ENCODE results near the gene GLE1. TPM values are rescaled to one million over a fixed set of nuclear protein-coding genes. Genes with fewer than 3 reads are reported as not detected.
"Not testable (repeated sequence)": the region's sequence is repeated elsewhere in the genome, so short reads cannot be mapped to it uniquely, and the experiment has no call there.

The GLE1 gene
- total RNA-seq, 4 donors from 2014 or later: 27.0 to 55.3 (median 28.3) TPM

DNA sequence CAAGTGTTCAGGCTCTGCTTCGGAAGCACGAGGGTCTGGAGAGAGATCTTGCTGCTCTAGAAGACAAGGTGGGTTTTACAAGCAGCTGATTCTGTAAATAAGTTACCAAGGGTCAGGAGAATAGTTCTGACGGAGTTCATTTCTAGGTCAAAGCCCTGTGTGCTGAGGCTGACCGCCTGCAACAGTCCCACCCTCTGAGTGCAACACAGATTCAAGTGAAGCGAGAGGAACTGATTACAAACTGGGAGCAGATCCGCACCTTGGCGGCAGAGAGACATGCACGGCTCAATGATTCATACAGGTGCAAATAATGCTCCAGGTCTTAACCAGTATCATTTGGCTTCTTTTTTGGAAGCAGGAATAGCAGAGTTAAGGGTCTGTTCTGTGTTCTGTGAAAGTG, 72.7 kb downstream of the GLE1 start:
- no peaks in the 10 kb centered on the region for H3K4me1 ChIP-seq
- H3K36me3 ChIP-seq: peaks cover 0 to 97% (median 2%) of the 10 kb centered on the region in 3 donors
- no peak overlapping the region for H3K4me3 ChIP-seq
- H3K9me3 ChIP-seq: no peaks in the 10 kb centered on the region
- no peaks in the 10 kb centered on the region for H3K27me3 ChIP-seq
- no peak for DNase-seq
- no peak overlapping the region for H3K27ac ChIP-seq
- TF ChIP-seq, protein P1, sequence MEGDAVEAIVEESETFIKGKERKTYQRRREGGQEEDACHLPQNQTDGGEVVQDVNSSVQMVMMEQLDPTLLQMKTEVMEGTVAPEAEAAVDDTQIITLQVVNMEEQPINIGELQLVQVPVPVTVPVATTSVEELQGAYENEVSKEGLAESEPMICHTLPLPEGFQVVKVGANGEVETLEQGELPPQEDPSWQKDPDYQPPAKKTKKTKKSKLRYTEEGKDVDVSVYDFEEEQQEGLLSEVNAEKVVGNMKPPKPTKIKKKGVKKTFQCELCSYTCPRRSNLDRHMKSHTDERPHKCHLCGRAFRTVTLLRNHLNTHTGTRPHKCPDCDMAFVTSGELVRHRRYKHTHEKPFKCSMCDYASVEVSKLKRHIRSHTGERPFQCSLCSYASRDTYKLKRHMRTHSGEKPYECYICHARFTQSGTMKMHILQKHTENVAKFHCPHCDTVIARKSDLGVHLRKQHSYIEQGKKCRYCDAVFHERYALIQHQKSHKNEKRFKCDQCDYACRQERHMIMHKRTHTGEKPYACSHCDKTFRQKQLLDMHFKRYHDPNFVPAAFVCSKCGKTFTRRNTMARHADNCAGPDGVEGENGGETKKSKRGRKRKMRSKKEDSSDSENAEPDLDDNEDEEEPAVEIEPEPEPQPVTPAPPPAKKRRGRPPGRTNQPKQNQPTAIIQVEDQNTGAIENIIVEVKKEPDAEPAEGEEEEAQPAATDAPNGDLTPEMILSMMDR (IDR thresholded peaks at IDR 0.05): no peak
- no peak for TF ChIP-seq POLR2A (IDR thresholded peaks at IDR 0.05)

DNA sequence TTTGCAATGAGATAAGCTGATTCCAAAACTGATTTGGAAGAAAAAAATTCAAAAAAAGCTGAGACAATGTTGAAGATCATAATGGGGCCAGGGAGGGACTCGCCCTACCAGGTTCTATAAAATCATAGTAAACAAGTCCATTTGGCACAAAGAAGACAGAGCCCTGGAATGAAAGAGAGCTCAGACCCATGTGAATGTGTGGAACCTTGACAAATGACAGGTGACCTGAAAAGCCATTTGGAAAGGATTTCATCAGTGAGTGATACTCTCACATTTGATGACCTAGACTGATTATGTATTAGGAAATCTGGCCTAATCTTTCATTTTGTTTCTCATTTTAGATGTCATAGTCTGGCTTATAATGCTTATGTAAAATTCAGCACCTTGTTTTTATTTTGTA, 74.7 kb downstream of the GLE1 start:
- H3K9me3 ChIP-seq: no peaks in the 10 kb centered on the region
- no peak overlapping the region for H3K4me3 ChIP-seq
- no peaks in the 10 kb centered on the region for H3K27me3 ChIP-seq
- H3K27ac ChIP-seq: no peak overlapping the region
- H3K36me3 ChIP-seq: peaks cover 0 to 100% (median 8%) of the 10 kb centered on the region in 3 donors
- TF ChIP-seq, protein P1 (IDR thresholded peaks at IDR 0.05): no peak
- no peak for TF ChIP-seq POLR2A (IDR thresholded peaks at IDR 0.05)
- DNase-seq: no peak
- H3K4me1 ChIP-seq: no peaks in the 10 kb centered on the region

DNA sequence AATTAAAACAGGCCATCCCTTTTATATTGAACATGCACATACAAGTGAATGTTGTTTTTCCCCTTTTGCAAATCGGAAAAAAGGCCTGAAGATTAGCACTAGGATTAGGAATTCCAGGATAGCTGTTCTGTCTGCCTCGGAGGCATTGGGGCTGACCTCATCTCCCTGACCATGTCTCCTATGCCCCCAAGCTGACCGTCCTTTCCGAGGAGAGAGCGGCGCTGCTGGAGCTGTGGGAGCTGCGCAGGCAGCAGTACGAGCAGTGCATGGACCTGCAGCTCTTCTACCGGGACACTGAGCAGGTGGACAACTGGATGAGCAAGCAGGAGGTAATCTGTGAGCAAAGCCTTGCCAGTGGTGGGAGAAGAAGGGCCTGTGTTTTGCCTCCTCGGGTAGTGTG, 76.2 kb downstream of the GLE1 start:
- TF ChIP-seq, protein P1 (IDR thresholded peaks at IDR 0.05): no peak
- no peak for TF ChIP-seq POLR2A (IDR thresholded peaks at IDR 0.05)
- H3K9me3 ChIP-seq: no peaks in the 10 kb centered on the region
- no peak overlapping the region for H3K4me3 ChIP-seq
- H3K27ac ChIP-seq: no peak overlapping the region
- no peak for DNase-seq
- H3K27me3 ChIP-seq: no peaks in the 10 kb centered on the region
- peaks cover 0 to 100% (median 11%) of the 10 kb centered on the region in 3 donors for H3K36me3 ChIP-seq
- no peaks in the 10 kb centered on the region for H3K4me1 ChIP-seq

DNA sequence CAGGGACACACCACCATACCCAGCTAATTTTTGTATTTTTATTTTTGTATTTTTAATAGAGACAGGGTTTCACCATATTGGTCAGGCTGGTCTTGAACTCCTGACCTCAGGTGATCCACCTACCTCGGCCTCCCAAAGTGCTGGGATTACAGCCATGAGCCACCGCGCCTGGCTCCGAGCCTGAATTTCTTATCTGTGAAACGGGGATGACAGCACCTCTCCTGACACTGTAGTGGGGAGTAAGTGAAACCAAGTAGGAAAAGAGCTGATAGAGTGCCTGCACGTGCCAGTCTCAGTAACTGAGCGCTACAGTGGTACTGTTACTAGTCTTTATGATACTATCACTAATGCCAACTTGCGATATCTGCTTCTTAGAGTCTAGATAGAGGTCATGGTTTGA, 80.6 kb downstream of the GLE1 start:
- not testable (repeated sequence) for H3K9me3 ChIP-seq, H3K4me3 ChIP-seq, H3K27me3 ChIP-seq, H3K4me1 ChIP-seq, DNase-seq, H3K27ac ChIP-seq
- peaks cover 0 to 100% (median 11%) of the 10 kb centered on the region in 3 donors for H3K36me3 ChIP-seq

DNA sequence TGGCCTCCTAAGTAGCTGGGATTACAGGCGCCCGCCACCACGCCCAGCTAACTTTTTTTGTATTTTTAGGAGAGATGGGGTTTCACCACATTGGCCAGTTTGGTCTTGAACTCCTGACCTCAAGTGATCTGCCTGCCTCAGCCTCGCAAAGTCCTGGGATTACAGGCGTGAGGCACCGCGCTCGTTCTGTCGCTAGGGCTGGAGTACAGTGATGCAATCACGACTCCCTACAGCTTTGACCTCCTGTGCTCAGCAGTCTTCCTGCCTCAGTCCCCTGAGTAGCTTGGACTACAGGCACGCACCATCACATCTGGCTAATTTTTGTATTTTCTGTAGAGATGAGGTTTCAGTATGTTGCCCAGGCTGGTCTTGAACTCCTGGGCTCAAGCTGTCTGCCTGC, 82.4 kb downstream of the GLE1 start:
- DNase-seq, H3K27ac ChIP-seq: not testable (repeated sequence)
- peaks cover 0 to 98% (median 10%) of the 10 kb centered on the region in 3 donors for H3K36me3 ChIP-seq

DNA sequence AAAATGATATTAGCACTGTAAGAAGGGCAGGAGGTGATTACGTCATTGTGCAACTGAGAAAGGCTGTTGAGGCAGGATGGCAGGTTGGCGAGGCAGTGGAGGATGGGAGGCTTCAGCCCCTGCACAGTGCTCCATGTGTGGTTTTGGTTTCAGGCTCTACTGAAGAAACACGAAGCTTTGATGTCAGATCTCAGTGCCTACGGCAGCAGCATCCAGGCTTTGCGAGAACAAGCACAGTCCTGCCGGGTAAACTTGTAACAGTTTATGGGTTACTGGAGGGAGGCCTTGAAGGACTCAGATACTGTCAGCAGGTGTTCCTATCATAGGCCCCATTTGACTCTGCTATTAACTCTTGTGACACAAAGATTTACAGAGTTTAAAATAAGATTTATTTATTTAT, 82.9 kb downstream of the GLE1 start:
- peaks cover 0 to 98% (median 9%) of the 10 kb centered on the region in 3 donors for H3K36me3 ChIP-seq
- no peaks in the 10 kb centered on the region for H3K9me3 ChIP-seq
- DNase-seq: no peak
- no peak overlapping the region for H3K4me3 ChIP-seq
- H3K4me1 ChIP-seq: no peaks in the 10 kb centered on the region
- H3K27me3 ChIP-seq: no peaks in the 10 kb centered on the region
- TF ChIP-seq POLR2A (IDR thresholded peaks at IDR 0.05): no peak
- no peak overlapping the region for H3K27ac ChIP-seq

More for the DNA sequence above, 82.4 kb downstream of the GLE1 start:
- not testable (repeated sequence) for H3K4me1 ChIP-seq, H3K9me3 ChIP-seq, H3K27me3 ChIP-seq, H3K4me3 ChIP-seq

DNA sequence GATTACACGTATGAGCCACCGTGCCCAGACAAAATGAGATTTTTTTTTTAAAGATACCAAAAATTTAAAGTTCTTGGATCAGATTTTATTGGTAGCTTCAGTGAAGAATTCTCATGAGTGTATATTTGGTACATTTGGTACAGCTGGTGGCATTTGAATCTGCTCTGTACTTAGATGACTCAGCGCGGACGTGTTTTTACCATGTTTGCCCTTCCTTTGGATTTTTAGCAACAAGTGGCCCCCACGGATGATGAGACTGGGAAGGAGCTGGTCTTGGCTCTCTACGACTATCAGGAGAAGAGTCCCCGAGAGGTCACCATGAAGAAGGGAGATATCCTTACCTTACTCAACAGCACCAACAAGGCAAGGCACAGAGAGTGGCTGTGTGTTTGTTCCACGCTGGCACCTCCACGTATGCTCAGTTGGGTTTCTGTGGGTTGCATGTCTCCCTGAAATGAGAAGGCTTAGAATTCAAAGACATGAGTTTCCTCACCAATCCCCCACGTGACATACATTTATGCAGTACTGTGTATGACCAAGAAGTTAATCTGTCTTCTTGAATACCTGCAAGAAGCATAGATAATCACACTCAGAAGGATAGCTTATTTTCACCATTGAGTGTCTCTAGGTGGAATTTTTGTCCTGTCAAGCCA, 84.2 kb downstream of the GLE1 start:
- Histone ChIP-seq H3K36me3 (peaks cover 0 to 98% (median 4%) of the 10 kb centered on the region in 3 donors), H3K27me3 (no peaks in the 10 kb centered on the region), H3K27ac (no peak overlapping the region), H3K4me3 (no peak overlapping the region), H3K9me3 (no peaks in the 10 kb centered on the region), H3K4me1 (no peaks in the 10 kb centered on the region)
- DNase-seq: no peak
- no peak for TF ChIP-seq POLR2A (IDR thresholded peaks at IDR 0.05)
- TF ChIP-seq, protein P1 (IDR thresholded peaks at IDR 0.05): no peak

Small RNA genes within 50 kb of the gene (small RNA-seq; reads per million reads assigned to genes)
- 0 reads per million in 2 donors for gene RNU7-171P

Other genes starting within 250 kb of the GLE1 start
- gene GOLGA2, start 228.7 kb upstream of the GLE1 start, total RNA-seq: 10 to 100 TPM; 45.7 to 96.7 (median 92.5) TPM
- 10 to 100 TPM; 18.3 to 27.2 (median 23.5) TPM for gene SWI5, start 228.4 kb upstream of the GLE1 start, total RNA-seq
- 10 to 100 TPM; 11.7 to 42.9 (median 17.4) TPM for gene TRUB2, start 182.3 kb upstream of the GLE1 start, total RNA-seq
- gene COQ4, start 181.9 kb upstream of the GLE1 start, total RNA-seq: 100 to 1,000 TPM in 3 of 4 donors, 10 to 100 TPM in 1; 65.2 to 191 (median 132) TPM
- 100 to 1,000 TPM in 3 of 4 donors, 10 to 100 TPM in 1; 28.1 to 312 (median 149) TPM for gene SLC27A4, start 164.2 kb upstream of the GLE1 start, total RNA-seq
- gene URM1, start 133.3 kb upstream of the GLE1 start, total RNA-seq: 10 to 100 TPM; 24.9 to 47.7 (median 42.4) TPM
- 10 to 100 TPM in 1 of 4 donors, 1 to 10 TPM in 3; 3.3 to 16.5 (median 5.9) TPM for gene CERCAM, start 83.9 kb upstream of the GLE1 start, total RNA-seq
- gene ODF2, start 48.7 kb upstream of the GLE1 start, total RNA-seq: 10 to 100 TPM in 3 of 4 donors, 1 to 10 TPM in 1; 8.4 to 83.3 (median 25.7) TPM
- 100 to 1,000 TPM; 251 to 586 (median 269) TPM for gene SPTAN1, start 47.9 kb downstream of the GLE1 start, total RNA-seq
- gene DYNC2I2, start 152.1 kb downstream of the GLE1 start, total RNA-seq: 100 to 1,000 TPM in 1 of 4 donors, 10 to 100 TPM in 3; 71.9 to 103 (median 95.8) TPM
- gene SET, start 184.5 kb downstream of the GLE1 start, total RNA-seq: 100 to 1,000 TPM in 1 of 4 donors, 10 to 100 TPM in 3; 72.3 to 148 (median 83.9) TPM
- gene PKN3, start 197.8 kb downstream of the GLE1 start, total RNA-seq: 10 to 100 TPM in 1 of 4 donors, 1 to 10 TPM in 3; 5.6 to 15.7 (median 9.3) TPM
- gene ZDHHC12, start 219.4 kb downstream of the GLE1 start, total RNA-seq: 100 to 1,000 TPM in 3 of 4 donors, 10 to 100 TPM in 1; 21.5 to 177 (median 138) TPM

All from Peyer's patch (tissue), 4 donors.